Left hindlimb (tissue), 1 donor: ENCODE results near the gene DTNB.
A peak's percentile ranks its signal among the peaks of the same experiment; 100 is the strongest.

Source experiments
- DNase-seq: peaks from one replicate; pipeline ENCODE4 v3.0.0-alpha.2; 2018

The DTNB gene

DNA sequence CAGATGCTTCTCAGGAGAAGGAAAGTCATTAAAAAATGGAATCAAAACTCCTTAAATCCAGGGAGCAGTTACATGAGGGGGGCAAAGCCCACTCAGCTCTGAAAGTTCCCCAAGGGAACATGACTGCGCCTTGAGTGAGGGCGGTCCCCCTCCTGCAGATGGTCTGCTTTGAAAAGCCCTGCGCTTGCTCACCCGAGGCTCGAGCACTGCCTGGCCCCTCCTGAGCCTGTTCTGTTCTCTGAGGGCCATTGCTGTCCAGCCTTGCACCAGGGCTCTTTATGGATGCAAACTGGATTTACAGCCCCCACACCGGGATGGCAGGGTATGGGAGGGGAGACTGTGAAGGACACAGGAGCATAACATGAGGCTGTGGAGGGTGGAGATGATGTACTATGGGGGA is 293.8 kb downstream of the DTNB start:
- peak; percentile 24 for DNase-seq

GRCh38 chr2:25378731-25379490 is 294.5 kb downstream of the DTNB start:
- peak; percentile 29 for DNase-seq

GRCh38 chr2:25377822-25378421 is 295.5 kb downstream of the DTNB start:
- peak; percentile 19 for DNase-seq

- peak; percentile 92 for DNase-seq
Observed at GRCh38 chr2:25376750-25377621, 296.4 kb downstream of the DTNB start.

GRCh38 chr2:25375989-25376545 is 297.3 kb downstream of the DTNB start:
- DNase-seq = no peak

DNA sequence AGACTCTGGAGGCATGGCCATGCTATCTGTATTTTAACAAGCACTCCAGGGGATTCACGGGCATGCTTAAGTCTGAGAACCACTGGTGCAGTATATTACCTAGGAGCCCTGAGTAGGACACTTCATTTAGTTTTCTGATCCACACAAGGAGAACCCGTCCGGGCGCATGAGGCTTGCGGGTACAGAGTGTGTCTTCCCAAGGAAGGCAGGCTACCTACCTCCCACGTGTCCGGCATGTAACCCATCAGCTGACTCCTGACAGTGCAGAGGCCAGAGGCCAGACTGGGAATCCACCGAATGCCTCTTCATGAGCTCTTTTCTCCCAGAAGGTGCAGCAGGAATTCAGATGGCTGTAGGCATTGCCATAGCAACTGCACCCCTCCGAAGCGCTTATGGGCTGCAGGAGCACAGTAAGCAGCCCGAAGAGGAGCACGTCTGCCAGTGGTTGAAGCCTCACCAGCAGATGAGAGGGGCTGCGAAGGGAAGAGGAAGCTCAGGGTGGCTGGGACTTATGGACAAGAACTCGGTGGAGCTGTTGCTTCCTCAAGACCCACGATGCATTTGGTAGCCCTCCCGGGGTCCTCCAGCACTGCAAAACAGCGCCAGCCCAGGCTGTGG is 297.9 kb downstream of the DTNB start:
- DNase-seq = no peak

DNA sequence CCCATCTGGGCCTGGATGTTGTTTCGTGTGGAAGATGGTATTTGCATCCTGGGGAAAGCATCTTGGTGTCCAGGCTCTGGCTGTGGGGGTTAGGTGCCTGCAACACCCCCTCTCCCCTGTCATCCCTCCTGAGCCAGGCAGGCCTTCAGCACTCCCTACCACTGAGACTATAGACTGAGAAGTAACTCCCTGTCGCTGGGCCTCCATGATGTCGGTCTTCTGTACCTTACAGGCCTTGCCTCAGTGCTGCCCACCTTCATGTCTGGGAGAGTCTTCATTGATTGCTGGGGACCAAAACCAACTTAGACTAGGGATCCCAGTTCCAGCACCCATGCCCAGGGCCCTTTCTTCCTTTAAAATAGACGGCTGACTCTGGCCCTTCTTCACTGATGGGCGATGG is 298.6 kb downstream of the DTNB start:
- DNase-seq = no peak

DNA sequence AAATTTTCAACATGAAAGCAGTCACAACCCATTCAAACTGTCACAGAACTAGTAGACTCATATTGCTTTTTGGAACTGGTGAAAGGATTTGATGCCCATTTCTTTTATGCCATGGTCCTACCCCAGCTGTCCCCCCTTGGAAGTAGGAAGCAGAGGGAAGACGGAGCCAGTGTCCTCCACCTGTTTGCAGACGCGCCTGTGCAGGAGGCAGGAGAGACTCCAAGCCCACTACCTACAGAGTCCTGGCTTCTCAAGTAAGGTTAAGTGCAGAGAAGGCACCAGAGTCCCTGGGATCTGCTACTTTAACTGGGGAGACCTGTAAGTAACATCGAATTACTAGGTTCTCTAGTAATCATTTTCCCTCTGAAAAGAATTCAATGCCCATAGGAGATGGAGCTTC is 299.0 kb downstream of the DTNB start:
- DNase-seq = no peak

DNA sequence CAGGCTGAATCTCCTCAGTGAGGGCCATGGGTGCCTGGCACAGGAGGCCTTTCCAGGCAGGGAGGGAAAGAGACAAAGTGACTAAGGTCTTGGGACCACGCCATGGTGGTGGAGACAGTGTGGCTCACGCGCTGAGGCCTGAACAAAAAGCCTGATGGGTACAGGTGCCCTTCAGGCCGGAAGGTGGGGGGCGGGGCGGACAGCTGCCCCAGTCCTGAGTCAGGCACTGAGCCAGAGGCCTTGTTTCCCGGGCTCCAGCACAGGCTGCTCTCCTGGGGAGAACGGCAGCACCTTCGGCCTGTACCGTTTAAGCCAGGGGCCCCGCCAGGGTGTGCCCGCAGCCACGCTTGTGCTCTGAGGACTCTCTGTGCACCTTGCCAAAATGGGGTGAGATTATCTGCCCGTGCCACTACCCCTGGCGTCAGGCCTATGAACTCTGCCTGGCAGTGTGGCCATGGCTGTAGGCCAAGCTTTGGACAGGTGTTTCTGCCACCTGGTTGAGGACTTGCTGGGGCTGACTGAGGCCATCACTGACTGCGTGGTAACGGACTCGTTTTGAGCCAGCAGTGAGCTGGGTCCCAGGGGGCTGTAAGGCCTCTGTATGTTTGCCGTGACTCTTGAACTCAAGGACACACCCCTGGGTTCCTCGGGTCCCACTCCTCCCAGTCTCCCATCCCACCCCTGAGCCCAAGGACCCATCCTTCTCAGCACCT is 300.0 kb downstream of the DTNB start:
- DNase-seq = no peak

DNA sequence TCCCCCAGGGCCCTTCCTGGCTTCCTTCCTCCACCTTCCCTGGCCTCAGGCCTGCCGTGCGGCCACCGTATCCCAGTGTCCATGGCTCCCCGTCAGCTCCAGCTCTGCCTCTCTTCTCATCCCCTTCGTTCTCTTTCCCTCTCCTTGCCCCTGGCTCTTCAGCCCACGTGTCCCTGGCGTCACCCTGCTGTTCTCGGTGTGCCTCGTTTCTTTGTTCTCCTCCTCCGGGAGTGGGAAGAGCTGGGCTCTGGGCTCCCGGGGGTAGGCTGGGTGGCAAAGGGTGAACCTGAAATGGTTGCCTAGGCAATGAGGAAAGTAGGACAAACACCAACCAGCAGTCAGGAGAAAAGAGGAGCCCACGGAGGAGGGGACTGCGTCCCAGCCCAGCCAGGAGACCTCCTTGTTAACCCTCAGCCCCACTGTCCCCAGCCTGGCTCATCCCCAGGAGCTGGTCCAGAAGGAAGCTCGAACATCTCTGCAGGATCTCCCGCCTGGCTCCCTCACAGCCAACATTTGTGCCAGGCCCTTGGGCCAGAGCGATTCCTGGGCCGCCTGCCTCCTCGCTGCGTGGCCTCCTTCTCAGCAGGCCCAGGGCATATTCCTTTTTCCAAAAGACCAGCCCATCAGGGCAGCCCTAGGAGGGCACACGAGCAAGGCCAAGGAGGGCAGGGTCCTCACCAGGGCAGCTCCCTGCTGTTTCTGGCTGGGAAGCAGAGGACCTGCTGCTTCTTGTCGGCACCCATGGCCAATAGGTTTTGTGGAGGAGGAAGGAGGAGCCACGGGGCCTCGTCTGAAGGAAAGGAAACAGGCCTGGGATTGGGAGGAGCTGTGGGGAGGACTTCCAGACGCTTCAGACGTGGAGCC is 300.7 kb downstream of the DTNB start:
- DNase-seq = no peak

GRCh38 chr2:25371253-25372241 is 301.8 kb downstream of the DTNB start:
- DNase-seq = no peak

GRCh38 chr2:25369876-25370275 is 303.5 kb downstream of the DTNB start:
- DNase-seq = no peak

- DNase-seq = no peak
Observed at GRCh38 chr2:25369439-25369838, 303.9 kb downstream of the DTNB start.

- DNase-seq = no peak
Observed at GRCh38 chr2:25368660-25369059, 304.7 kb downstream of the DTNB start.

GRCh38 chr2:25367296-25367695 is 306.1 kb downstream of the DTNB start:
- no peak for DNase-seq

GRCh38 chr2:25366629-25367028 is 306.7 kb downstream of the DTNB start:
- no peak for DNase-seq

DNA sequence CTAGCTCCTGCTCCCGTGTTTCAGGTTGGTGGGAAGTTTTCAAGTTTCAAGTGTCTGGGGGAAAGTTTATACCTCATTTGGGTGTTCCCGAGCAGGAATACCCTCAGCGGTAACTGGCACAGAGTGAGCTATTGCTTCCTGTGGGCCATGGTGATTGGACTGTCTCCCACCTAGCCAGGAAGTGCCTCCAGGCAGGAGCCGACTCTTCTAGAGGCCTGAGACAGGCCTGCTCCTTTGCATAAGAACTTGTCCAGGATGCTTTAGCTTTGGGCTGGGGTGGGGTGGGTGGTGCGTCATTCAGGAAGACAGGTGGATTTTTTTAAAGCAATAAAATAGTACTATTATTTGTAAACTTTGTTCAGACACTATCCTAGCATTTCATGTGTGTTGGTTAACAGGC is 308.1 kb downstream of the DTNB start:
- no peak for DNase-seq

DNA sequence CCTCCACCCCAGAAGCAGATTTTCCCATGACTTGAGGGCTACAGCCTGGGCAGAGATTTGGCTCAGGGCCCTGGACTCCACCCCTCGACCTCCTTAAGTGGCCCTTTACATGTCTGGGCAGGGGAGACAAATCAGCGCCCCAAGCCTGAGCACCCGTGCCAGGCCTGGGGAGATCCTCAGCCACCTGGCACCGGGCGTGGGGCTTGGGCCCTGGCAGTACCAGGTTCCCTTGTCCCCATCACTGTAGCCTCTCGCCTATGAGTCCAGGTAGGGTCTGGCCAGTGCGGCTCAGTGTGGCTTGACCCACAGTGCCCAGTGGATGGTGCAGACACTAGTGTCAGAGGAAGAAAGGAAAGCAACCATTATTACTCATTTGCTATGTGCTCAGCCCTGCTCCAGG is 309.6 kb downstream of the DTNB start:
- DNase-seq = no peak

DNA sequence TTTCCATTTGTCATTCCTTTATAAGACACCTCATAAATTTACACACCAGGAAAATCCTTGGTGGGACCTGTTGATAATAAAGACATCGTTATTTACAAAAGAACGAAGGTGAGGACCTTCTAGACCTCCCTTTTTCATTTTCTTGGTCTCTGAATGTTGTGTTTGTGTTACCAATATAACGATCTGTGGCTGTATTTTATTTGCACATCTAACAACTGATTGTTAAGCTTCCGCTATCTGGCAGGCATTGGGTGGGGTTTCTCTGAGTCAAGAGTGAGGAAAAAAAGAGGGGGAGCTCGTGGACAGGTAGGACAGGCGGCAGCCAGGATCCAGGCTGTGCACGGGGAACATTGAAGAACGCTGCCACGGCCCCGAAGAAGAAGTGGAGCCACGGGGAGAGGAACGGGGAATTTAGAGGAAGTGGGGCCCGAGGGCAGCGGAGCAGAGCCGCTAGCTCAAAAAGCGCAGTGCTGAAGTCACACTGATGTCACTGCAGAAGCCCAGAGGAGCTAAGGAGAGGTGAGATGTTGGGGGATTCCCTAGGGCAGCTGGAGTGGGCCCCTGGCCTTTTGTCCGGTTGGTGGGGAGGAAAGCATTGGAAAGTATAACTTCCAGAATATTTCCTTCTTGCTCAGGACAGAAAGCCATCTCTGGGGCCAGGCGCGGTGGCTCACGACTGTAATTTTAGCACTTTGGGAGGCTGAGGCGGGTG is 310.8 kb downstream of the DTNB start:
- no peak for DNase-seq
